ENCODE measurements around the gene HINFP.
A peak's percentile ranks its signal among the peaks of the same experiment; 100 is the strongest.
"Not testable (repeated sequence)": the region's sequence is repeated elsewhere in the genome, so short reads cannot be mapped to it uniquely, and the experiment has no call there.

The HINFP gene

DNA sequence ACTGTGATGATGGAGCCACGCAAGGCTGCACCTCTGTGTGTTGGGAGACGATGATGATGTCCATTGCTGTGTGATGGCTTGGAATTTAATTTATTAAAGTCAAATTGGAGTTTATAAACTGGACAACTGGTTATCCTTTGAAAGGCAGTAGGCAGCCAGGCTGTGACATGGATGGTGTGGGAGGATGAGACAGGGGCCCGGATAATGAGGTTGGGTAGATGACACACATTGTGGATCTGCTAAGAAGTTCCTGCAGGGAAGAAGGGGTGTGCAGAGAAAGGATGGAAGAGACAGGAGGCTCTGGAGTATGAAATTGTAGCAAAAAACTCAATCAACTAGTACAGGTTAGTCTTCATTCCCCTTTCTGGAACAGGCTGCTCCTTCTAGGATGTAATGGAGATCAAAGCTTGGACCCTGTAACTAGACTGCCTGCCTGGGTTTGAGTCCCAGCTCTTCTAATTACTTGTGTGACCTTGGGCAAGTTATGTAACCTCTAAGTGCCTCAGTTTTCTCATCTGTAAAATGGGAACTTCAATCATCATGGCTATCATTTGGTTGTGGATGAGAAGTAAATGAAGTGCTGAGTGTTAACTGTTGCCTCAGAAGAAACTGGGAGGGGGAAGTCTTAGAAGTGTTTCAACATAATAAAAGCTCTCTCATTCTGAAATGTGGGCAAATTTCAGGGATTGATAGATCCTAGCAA, 4.2 kb upstream of the HINFP start:
- no peak for DNase-seq (ENCODE audit: low read depth)

DNA sequence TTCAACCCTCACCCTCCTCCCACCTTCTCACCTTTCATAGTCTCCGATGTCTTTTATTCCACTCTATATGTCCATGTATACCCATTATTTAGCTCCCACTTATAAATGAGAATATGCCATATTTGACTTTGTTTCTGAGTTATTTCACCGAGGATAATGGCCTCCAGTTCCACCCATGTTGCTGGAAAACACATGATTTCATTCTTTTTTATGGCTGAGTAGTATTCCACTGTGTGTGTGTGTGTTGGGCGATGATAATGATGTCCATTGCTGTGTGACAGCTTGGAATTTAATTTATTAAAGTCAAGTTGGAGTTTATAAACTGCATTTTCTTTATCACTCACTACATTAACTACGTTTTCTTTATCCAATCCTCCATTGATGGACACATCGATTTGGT, 3.2 kb upstream of the HINFP start:
- no peak for DNase-seq (ENCODE audit: low read depth)

DNA sequence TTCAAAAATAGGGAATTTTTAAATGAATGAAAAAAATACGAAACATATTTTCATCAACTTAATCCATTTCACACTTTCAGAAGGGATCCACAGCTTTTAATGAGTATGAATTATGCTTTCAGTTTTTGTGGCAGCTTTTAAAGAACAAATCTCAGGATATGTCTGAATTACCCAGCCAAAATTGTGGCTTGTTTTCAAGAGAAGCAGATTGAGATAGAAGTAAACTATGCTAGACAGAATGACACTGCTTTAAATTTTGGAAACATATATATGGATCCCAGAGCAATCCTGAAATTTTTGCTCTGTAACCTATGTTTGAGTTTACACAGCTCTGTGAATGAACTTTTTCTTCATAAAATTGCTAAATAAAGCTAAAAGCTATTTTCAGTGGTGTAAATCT, 2.4 kb upstream of the HINFP start:
- no peak for DNase-seq (ENCODE audit: low read depth)

DNA sequence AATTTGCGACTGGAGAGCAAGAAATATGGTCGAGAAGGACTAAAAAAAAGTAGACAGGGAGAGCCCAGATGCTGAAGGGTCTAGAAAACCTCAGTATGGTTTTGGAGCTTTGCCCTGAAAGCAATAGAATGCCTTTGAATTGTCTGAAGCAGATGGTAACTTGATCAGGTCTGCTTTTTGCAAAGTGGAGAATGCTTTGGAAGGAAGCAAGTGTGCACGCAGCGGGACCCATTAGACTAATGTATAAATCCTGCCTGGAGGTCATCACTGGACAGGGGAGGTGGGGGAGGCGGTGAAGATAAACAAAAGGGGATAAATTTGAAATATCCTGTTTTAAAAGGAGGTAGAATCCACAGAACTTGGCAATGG, 757 bp upstream of the HINFP start:
- peak; percentile 41 for DNase-seq (ENCODE audit: low read depth)

DNA sequence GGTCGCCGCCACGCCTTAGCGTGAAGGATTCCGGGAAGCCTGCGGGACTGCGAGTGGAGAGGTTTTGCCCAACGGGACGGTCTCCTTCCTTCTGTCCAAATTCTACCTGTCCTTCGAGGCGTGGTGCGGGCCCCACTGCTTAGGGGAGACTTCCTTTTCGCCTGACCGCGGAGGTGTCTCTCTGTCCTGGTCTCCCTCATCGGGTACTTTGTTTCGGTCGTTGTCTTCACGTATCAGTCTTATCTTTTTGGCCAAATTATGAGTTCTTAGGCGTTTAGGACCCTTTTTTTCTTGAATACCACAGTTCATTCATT, 388 bp downstream of the HINFP start:
- no peak for DNase-seq (ENCODE audit: low read depth)

DNA sequence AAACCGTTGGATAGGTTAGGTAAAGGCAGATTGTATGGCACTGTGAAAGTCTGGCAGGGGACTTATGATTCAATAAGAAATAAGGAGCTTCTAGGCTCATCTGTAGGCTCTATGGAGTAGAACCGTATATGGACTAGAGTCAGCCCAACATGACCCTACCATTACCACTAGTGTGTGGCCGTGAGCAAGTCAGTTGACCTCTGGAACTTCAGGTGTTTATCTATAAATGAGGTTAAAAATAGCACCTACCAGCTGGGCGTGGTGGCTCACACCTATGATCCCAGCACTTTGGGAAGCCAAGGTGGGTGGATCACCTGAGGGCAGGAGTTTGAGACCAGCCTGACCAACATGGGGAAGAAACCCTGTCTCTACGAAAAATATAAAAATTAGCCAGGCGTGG, 4.4 kb downstream of the HINFP start:
- DNase-seq (ENCODE audit: low read depth), result no peak

DNA sequence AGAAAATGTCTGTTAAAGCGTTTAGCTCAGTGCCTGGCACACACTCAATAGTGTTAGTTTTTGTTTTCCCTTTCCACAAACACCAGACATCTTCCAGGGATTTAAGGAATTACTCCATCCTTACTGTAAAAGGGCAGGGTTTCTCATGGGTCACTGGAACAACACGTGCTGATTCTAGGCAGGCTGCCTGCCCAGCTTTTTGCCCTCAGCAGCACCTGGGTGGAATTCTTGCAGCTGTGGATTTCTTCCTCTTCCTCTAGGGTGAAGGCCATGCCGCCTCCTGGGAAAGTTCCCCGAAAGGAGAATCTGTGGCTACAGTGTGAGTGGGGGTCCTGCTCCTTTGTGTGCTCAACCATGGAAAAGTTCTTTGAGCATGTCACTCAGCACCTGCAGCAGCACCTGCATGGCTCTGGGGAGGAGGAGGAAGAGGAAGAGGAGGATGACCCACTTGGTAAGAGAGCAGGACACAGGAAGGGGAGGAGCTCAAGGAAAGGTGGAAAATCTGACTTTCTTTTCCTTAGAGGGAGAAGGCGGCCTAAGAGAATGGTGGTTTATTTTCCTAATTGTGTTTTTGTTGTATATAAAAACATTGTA, 5.4 kb downstream of the HINFP start:
- DNase-seq (ENCODE audit: low read depth), result no peak

DNA sequence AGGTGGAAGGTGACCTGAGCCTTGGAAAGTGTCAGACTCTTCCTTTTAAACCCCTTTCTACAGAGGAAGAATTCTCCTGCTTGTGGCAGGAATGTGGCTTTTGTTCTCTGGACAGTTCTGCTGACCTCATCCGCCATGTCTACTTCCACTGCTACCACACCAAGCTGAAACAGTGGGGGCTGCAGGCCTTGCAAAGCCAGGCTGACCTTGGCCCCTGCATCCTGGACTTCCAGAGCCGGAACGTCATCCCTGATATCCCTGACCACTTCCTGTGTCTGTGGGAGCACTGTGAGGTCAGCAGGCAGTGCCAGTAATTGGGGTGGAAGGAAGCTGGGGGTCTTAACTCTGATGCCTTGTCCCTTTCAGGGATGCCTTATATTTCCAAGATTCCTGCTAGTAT, 9.3 kb downstream of the HINFP start:
- DNase-seq (ENCODE audit: low read depth), result peak; percentile 46

DNA sequence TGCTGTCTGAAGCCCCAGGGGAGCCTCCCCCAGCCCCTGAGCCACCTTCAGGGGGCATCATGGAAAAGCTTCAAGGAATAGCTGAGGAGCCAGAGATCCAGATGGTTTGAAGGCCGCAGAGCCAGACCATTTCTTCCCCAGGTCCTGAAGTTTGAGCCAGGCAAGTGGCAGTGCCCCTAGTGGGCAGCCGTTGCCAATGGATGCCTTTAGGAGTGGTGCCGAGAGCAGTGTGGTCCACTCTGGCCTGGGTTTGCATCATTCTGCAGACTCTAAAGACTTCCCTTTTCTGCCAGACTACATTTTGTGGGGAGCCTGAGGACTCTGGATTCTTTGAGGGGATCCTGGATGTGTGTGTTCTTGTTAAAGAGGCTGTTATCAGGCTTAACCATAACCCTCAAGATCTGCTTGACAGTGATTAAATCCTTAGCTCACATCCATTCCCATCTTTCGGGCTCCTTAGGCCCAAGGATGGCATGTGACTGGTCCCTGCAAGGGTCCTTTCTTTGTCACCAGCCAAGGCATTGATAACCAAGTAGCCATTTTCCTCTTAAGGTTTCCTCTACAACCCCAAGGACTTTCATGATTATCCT, 13.1 kb downstream of the HINFP start:
- DNase-seq (ENCODE audit: low read depth), result peak; percentile 35

DNA sequence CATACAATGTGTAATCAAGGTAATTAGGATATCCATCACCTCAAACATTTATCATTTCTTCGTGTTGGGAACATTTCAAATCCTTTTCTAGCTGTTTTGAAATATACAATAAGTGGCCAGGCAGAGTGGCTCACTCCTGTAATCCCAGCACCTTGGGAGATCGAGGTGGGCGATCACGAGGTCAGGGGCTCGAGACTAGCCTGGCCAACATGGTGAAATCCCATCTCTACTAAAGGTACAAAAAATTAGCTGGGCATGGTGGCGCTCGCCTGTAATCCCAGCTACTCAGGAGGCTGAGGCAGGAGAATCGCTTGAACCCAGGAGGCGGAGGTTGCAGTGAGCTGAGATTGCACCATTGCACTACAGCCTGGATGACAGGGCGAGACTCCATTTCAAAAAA, 17.9 kb downstream of the HINFP start:
- DNase-seq (ENCODE audit: low read depth), result not testable (repeated sequence)

DNA sequence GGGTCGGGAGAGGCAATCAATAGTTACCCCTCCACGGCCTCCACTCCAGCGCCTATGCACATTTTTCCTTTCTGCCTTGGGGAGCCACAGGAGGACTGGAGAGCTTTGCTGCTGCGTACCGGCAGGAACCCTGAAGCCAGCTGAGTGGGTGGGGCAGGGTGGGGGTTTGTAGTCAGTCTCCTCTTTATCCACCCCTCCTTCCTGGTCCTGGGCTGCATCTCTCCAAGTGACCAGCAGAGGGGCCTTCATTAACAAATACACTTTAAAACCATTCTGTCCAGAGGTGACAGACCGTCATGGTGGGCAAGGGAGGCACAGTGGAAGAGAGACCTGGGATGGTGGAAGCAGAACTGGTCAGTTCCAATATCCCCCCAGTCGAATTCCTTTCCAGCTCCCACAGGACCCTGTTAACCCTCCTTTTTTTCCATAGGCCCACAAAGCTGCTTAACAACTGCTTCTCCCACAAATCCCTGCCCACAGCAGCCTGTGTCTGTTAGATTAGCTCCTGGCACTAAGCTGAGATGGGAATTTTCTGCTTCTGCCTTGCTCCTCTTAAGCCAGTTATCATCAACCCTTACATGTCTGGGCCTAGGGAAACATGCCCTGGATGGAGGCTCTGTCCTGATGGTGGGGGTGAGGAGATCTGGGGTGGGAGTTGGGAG, 23.6 kb downstream of the HINFP start:
- peak; percentile 85 for DNase-seq (ENCODE audit: low read depth)

DNA sequence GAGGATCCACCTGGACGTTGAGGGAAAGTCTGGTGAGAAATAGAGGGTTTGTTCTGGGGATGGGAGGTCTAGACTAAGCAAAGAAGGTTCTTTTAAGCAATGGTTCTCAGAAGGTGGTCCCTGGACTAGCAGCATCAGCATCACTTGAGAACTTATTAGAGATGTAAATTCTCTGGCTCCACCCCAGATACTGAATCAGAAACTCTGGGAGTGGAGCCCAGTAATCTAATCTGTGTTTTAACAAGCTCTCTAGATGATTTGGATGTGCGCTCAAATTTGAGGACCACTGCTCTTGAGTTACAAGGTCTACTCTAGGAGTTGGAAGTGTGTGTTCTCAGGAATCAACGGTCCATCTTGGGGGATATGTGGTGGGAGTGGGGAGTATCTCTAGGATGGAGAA, 24.2 kb downstream of the HINFP start:
- no peak for DNase-seq (ENCODE audit: low read depth)

DNA sequence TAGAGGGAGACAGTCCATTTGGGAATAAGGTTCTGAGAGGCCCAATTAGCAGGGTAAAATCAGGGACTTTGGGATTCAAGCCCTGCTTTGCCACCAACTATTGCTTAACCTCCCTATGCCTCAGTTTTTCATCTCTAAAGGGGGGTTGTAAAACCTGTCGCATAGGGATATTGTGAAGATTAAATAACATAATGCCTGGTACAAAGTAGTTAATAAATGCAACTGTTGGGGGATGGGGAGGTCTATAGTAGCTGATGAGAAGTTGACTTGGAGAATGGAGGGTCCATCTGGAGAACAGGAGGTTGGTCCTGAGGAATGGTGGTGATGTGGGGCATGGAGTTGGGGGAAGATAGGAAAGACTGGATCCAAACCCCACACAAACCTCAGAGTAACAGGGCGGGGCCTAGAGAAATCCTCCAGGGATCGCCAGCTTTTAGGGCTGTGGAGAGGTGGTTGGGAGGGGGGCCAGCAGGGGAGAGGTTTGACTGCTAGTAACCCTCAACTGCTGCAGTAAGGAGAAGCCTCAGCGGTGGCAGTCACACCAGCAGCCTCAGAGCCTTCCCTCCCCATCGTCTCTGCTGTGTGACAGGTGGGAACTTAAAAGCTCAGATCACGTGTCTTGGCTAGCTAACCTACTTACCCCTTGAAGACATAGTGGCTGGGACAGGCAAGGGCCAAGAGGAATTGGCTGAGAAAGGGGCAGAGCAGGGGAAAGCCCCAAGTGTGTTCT, 26.4 kb downstream of the HINFP start:
- no peak for DNase-seq (ENCODE audit: low read depth)

DNA sequence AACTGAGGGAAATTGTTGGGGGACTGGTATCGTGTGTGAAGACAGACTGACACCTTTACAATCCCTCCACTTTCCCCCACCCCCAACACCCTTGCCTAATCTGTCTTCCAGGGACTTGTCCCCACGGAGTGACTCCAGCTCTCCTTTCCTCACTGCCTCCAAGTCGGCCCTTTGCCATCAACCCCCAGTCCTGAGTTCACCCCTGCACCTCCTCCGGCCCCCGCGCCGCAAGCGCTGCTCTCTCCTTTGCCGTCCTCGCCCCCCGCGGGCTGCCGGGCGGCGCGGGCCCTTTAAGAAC, 27.3 kb downstream of the HINFP start:
- no peak for DNase-seq (ENCODE audit: low read depth)

DNA sequence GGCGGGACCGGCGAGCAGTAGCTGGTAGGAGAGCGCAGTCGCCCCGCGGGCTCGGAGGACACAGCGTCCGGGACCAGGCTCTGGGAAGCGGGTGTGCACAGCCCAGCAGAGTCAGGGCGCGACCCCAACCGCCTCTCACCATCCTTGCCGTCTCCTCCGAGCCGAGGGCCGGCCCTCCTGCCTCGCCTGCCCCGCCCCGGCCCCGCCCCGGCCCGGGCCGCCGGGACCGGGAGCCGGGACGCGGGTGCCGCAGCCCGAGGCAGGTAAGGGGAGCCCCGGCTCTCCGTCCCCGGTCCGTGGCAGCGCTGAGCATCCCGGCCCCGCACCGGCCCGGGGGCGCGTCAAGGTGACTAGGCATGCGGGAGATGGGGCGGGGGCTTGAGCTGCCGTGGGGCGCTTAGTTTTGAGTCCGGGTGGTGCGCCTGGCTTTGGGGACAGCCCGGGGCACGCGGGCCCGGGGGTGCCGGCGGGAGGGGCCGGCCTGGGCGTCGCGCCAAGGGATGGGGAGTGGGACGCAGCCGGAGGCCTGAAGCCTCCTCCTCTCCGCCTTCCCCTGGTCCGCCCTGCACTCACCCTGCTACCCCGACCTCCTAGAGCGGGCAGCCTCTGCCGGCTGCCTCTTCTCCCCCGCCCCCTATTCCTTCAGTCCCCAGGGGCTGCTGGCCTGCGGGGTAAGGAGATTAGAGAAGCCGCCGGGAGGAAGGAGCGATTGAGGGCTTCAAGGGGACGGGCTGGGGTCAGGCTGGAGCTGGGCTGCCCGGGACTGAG, 27.8 kb downstream of the HINFP start, which contains the start of gene ABCG4:
Gene ABCG4 (plus strand): TSS at position 35 of the 768 bp plus-strand sequence. CDS start 914 bp downstream, outside the sequence.
- DNase-seq (ENCODE audit: low read depth), result peak; percentile 27

DNA sequence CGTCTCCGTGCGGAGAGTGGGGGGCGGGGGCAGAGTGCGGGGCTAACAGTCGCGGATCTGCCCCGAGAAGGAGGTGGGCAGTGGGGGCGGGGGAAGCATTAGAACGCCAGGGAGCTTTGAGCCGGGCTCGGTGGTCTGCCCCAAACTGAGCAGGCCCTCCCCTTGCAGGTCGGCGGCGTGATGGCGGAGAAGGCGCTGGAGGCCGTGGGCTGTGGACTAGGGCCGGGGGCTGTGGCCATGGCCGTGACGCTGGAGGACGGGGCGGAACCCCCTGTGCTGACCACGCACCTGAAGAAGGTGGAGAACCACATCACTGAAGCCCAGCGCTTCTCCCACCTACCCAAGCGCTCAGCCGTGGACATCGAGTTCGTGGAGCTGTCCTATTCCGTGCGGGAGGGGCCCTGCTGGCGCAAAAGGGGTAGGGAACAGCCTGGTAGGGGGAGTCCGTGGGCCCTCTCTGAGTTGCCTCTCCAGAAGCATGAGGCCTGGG, 28.5 kb downstream of the HINFP start:
- DNase-seq (ENCODE audit: low read depth), result no peak

DNA sequence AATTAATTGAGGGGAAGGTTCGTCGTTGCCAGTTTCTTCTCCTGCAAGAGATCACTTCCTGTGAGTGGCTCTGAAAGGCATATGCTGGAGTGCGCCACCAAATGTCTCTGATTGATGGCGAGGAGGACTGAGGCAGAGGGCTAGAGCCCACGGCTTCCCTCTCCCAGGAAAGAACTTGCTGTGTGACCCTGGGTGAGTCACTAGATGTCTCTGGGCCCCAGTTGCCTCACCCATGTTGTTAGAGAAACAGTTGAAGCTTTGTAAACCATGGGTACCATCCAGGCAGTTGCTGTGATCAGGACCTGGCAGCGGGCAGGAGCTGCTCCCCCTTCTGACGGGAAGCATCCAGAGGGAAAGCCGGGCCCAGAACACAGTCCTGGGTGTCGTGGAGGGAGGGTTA, 30.7 kb downstream of the HINFP start:
- no peak for DNase-seq (ENCODE audit: low read depth)

DNA sequence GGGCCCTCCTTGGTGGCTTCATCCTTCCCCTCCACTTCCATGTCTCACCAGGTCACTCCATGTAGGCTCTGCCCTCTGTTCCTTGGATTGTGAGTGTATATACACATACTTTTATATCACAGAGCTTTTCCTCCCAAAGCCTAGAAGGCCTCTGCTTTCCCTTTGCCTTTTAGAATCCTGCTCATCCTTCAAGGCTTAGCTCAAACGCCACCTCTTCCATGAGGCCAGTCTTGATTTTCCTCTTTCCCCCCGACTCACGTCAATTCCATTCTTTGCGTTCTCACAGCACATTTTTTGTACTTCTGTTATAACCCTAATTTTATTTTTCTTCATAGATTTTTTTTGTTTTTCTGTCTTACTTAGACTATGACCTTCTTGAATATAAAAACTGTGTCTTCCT, 31.2 kb downstream of the HINFP start:
- DNase-seq (ENCODE audit: low read depth), result no peak

DNA sequence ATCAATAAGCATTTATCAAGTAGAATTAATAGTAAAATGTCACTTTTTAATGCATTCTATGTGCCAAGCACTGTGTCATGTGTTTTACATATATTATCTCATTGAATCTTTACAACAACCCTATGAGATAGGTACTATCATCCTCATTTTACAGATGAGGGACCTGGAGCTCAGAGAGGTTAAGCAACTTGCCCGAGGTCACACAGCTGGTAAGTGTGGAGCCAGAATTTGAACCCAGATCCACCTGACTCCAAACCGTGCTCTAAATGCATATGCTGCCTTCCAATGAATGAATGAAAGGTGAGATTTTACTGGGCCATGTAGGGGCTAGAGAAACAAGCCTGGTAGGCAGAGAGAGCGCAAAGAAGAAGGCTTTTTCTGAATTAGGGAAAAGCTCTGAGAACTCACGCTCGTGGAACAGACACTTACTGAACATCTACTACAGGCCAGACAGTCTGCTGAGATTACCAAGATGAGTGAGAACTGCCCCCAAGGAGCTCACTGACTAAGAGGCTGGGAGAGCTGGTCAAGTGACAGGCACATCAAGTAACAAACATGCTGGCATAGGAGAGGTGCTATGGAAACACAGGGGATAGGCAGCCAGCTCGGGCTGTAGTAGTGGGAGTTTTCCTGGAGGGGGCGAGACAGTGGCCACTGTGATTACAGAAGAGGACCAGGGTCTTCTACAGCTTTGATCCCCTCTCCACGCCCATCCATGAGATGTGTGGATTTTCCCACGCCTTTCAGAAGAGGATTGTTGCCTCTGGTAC, 31.9 kb downstream of the HINFP start:
- no peak for DNase-seq (ENCODE audit: low read depth)

DNA sequence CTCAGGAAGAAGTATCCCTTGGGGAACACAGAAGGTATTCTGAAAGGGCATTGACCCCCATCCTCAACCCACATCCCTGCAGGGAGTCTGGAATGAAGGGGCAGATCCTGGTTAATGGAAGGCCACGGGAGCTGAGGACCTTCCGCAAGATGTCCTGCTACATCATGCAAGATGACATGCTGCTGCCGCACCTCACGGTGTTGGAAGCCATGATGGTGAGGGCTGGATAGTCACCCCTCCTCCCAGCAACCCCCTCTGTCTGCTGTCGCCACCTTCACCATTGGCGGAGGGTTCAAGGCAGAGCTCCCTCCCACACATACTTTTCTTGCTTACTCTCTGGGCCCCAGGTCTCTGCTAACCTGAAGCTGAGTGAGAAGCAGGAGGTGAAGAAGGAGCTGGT, 32.8 kb downstream of the HINFP start:
- no peak for DNase-seq (ENCODE audit: low read depth)
